ENCODE results near the gene CALHM6.
"Not testable (repeated sequence)": the region's sequence is repeated elsewhere in the genome, so short reads cannot be mapped to it uniquely, and the experiment has no call there.

Gene CALHM6

DNA sequence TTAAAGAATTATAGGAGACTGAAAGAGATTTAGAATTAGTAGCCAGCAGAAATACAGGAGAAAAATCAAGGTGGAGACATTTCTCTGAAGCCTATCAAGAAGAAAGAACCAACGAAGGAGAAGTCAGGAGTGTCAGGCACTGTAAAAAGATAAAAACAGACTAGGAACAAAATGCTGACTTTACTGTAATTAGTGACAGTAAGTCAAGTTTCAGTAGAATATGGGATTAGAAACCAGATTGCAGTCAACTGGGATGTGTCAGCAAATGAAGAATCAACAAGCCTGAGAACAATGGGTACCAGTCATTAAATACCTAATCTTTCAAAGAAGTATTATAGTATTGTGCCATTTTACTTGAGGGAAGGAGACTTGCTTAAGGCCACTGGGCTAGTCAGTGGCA is 21.6 kb downstream of the CALHM6 start:
- no peak for DNase-seq

- DNase-seq = no peak
Observed at GRCh38 chr6:116483616-116484015, 22.4 kb downstream of the CALHM6 start.

DNA sequence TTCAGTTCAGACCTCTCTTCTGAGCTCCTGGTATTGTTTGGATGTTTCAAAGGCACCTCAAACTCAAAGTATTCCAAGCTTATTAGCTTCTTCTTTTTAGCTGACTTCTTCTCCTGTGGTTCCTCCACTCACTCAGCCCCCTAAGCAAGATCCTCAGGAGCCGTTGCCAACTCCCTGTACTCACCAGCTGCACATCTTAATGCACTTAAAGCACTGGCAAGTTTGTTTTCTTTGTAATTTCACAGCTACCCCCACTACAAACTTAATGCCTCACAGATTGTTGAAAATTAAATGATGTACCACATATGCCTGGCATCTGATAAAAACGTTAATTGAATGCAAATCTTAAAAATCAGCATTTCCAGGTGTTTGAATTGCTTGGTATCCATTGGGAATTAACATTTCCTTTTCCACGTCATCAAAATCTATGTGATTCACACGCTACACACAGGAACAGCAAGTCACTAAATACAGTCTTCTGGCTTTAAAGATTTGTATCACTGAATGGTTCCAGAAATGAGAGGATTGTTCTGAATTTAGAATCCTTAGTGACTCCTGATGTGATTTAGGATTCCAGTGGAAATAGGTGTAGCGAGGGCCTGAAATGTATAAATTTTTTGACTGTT is 24.5 kb downstream of the CALHM6 start:
- DNase-seq = no peak

DNA sequence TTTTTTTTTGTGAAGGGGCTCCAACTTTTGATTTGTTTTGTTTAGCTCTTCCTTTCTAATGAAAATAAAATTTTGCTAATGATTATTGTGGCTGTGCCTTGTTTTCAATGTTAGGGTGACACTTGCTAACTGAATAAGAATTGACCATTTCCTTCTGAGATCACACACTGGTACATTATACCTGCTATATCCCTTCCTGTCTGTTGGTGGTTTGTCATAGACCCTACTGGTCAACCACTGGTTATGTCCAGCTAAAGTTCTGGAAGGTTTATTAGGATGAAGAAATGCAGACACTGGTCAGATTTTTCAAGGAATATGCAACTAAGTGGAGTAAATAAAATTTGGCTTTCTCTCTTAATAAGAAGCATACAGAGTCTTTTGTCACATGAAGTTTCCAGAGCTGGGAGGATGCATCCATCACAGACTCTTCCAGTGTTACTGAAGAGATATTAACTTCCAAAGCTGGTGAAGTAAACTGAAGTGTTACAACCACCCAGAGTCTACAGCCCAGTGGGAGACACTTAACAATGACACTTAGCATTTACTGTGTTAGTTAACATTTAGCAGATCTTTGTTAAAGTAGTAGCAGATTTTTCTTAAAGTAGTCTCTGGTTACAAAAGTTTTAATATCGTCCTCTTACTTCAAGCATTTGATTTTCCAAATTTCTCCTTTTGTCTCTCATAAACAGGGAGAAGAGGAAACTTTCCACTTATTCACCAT is 30.6 kb downstream of the CALHM6 start:
- no peak for DNase-seq

DNA sequence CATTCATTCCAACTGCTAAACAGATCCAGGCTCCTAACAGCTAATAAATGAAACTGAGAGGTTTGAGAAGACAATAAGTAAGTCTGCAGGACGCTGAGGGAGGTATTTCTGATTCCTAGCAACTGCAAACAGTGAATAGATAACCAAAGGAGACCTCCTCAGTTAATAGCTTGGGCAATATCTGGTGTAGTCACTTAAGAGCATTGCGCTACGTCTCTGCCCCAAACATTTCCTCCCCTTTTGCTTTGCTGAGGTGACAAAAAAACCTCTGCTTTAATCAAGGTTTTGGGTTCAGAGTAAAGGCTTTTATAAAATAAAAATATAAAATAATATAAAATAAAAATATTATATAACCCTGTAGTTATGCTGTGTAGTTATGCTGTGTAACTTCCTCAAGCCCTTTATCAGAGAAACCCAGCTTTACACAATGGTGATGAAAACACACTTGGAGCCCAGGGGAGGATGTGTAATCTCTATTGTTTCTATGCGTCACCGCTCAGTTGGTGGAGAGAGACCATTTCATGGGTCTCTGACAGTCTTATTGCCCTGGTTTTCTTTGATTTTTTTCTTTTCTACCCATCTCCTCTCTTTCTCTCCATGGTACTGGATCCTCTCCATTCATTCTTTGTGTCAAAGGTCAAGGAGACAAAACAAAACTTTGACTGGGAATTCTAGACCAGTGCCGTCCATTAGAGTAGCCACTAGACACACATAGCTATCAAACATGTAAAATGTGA is 31.3 kb downstream of the CALHM6 start:
- DNase-seq = no peak

GRCh38 chr6:116495161-116495560 is 34.0 kb downstream of the CALHM6 start:
- DNase-seq = not testable (repeated sequence)

GRCh38 chr6:116497113-116497676 is 36.0 kb downstream of the CALHM6 start:
- no peak for DNase-seq

- peak; percentile 26 for DNase-seq
Observed at GRCh38 chr6:116500969-116501433, 39.8 kb downstream of the CALHM6 start.

DNA sequence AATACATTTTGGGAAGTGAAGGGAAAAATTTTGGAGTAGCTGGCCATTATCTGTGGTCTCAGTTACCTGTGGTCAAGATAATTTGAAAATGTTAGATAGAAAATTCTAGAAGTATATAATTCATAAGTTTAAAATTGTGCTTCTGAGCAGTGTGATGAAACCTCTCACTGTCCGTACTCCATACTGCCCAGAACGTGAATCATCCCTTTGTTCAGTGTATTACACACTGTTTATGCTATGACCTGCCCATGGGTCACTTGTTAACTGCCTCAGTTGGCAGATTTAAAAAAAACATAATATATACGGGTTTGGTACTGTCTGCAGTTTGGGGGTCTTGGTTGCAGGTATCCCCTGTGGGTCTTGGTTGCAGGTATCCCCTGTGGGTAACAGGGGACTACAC is 46.1 kb downstream of the CALHM6 start:
- no peak for DNase-seq

DNA sequence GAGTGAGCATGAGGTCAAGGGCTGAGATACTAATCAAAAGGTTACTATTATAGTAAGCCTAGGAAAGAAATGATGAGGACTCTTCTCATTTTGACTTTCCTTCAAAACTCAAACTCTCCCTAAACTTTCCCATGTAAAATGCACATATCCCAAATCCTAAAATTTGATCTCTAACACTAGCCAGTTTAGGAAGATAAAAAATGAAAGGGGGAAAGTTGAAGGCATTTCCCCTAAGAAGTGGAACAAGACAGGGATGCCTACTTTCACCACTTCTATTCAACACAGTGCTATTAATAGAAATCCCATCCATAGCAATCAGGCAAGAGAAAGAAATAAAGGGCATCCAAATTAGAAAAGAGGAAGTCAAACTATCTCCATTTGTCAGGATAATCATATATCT is 47.4 kb downstream of the CALHM6 start:
- no peak for DNase-seq

DNA sequence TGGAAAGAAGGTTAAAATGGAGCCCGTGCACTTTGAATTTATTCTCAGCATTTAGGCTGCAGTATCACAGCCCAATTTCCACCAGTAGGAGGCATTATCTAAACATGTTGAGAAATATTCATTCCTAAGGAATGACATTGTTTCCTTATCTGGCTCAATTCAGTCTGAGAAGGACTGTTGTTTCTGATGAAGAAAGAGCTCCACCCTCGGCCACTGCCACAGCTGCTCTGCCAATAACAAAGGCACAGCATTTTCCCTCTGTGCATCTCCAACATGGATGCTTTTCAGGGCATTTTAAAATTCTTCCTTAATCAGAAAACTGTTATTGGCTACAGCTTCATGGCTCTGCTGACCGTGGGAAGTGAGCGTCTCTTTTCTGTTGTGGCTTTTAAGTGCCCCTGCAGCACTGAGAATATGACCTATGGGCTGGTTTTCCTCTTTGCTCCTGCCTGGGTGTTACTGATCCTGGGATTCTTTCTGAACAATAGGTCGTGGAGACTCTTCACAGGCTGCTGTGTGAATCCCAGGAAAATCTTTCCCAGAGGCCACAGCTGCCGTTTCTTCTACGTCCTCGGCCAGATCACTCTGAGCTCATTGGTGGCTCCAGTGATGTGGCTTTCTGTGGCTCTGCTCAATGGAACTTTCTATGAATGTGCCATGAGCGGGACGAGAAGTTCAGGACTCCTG is 50.4 kb downstream of the CALHM6 start, which contains the start of gene CALHM5:
Gene CALHM5 (plus strand): TSS at position 216 of the 687 bp plus-strand sequence. CDS start 58 bp downstream, at position 274.
- peak; percentile 79 for DNase-seq

DNA sequence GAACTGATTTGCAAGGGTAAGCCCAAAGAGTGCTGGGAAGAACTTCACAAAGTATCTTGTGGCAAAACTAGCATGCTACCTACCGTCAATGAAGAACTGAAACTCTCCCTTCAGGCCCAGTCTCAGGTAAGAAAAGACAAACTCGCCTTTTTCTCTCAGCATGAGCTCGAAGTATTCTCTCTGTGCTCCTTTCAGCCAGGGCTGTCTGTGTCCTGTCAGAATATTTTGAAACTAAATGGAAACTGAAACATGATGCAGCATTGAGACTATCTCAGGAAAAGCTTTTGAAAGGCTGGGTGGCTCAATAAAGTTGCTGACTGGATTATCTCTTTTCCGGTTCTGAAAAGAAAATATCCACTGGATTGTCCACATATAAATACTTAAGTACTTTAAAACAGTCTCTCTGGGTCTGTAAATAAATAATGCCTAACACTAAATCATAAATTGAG is 51.0 kb downstream of the CALHM6 start:
- DNase-seq = no peak

- DNase-seq = no peak
Observed at GRCh38 chr6:116512734-116513133, 51.6 kb downstream of the CALHM6 start.

Measured in NCI-H226 (cell line).